Lung (tissue), 12 donors: ENCODE measurements around the gene SLC44A4. TPM values are rescaled to one million over a fixed set of nuclear protein-coding genes. Genes with fewer than 3 reads are reported as not detected.
"Not testable (repeated sequence)": the region's sequence is repeated elsewhere in the genome, so short reads cannot be mapped to it uniquely, and the experiment has no call there.

Experiments
- ATAC-seq: fragments of 200-7000 bp; cut with Tn5 transposase; one replicate; pipeline ENCODE4 v1.9.1; 2020; ENCODE audit warnings: moderate number of reproducible peaks; ENCODE audit not compliant: insufficient read depth, low FRiP score
- DNase-seq, 3 donors: peaks; one replicate each; pipeline ENCODE4 v3.0.0-alpha.2; 2013 to 2017
- H3K27ac ChIP-seq, 2 donors: one replicate each; pipeline ENCODE4 v1.5.1; 2013; ENCODE audit warnings: mild to moderate bottlenecking in 2 of 2, moderate library complexity in 2 of 2, control low read depth in 1 of 2, inconsistent platforms in 1 of 2, low read depth in 1 of 2, low read length in 1 of 2
- H3K27me3 ChIP-seq, 3 donors: one replicate each; pipeline ENCODE4 v1.5.1; 2013; ENCODE audit warnings: low read length in 2 of 3; ENCODE audit not compliant: control insufficient read depth in 3 of 3, insufficient read depth in 3 of 3
- H3K36me3 ChIP-seq, 4 donors: one replicate each; pipeline ENCODE4 v1.5.1; 2013; ENCODE audit warnings: low read length in 4 of 4, mild to moderate bottlenecking in 1 of 4, moderate library complexity in 1 of 4; ENCODE audit not compliant: control insufficient read depth in 4 of 4, insufficient read depth in 4 of 4
- H3K4me1 ChIP-seq, 5 donors: one replicate each; pipeline ENCODE4 v1.5.1; 2013; ENCODE audit warnings: low read length in 5 of 5, mild to moderate bottlenecking in 2 of 5, moderate library complexity in 1 of 5; ENCODE audit not compliant: control insufficient read depth in 5 of 5, insufficient read depth in 5 of 5
- H3K4me3 ChIP-seq: one replicate; pipeline ENCODE4 v1.5.1; 2013; ENCODE audit warnings: mild to moderate bottlenecking, control low read depth, moderate library complexity
- H3K9ac ChIP-seq, 2 donors: one replicate each; pipeline ENCODE4 v1.5.1; 2013; ENCODE audit warnings: low read length in 2 of 2, control low read depth in 1 of 2; ENCODE audit not compliant: insufficient read depth in 1 of 2
- H3K9me3 ChIP-seq, 4 donors: one replicate each; pipeline ENCODE4 v1.5.1; 2013; ENCODE audit warnings: low read length in 3 of 4, mild to moderate bottlenecking in 1 of 4, moderate library complexity in 1 of 4; ENCODE audit not compliant: control insufficient read depth in 4 of 4, insufficient read depth in 3 of 4
- CTCF ChIP-seq: IDR thresholded peaks from 2 replicates; pipeline ENCODE4 v1.5.1; 2012; ENCODE audit warnings: mild to moderate bottlenecking; ENCODE audit errors: control extremely low read depth, extremely low read depth
- WGBS, 2 donors: extraction: QIAGEN DNeasy Blood & Tissue Kit; methylation state at CpG; one replicate each; pipeline ENCODE4 v1.1.7; 2013; 5-methylcytosine and 5-hydroxymethylcytosine counted together
- polyA plus RNA-seq, 2 donors: library from polyadenylated mRNA; stranded (reverse); fragments of 200-250 nt; gene quantifications; one replicate each; pipeline ENCODE4 v1.2.1, GENCODE V29; 2013
- total RNA-seq, 2 donors: library from RNA; depleted of rRNA in 1 of 2; stranded (reverse); fragments of >200 nt in 1 of 2; gene quantifications; one replicate each; pipeline ENCODE4 v1.2.1, GENCODE V29; 2014 to 2021
- donor health status: control.
- donor health status: control.
- donor health status: Bipolar disorder and iron deficiency.
- donor health status: healthy.
- donor health status: DM: yes; HTN: yes; CAD: no.

SLC44A4 gene
- total and polyA plus RNA-seq, 4 donors = 22.2 to 121 (median 49.7) TPM

- peaks cover 16 to 39% (median 32%) of the 10 kb centered on the region in 4 donors for H3K36me3 ChIP-seq
- 87 to 96% methylated on average over 3 of the region's 3 CpGs for WGBS, 2 donors
Measured at GRCh38 chr6:31838968-31839367, 39.8 kb downstream of the SLC44A4 start.

GRCh38 chr6:31838114-31838553 lies 40.7 kb downstream of the SLC44A4 start:
- not testable (repeated sequence) for H3K9me3 ChIP-seq, H3K9ac ChIP-seq, H3K4me3 ChIP-seq, ATAC-seq, DNase-seq, H3K27me3 ChIP-seq, H3K27ac ChIP-seq
- 83 to 87% methylated on average over 9 of the region's 9 CpGs for WGBS, 2 donors
- H3K36me3 ChIP-seq = peaks cover 16 to 39% (median 32%) of the 10 kb centered on the region in 4 donors
- peaks cover 7 to 24% (median 11%) of the 10 kb centered on the region in 5 donors for H3K4me1 ChIP-seq

More at GRCh38 chr6:31838968-31839367, 39.8 kb downstream of the SLC44A4 start:
- Histone ChIP-seq H3K27ac (no peak overlapping the region), H3K4me1 (peaks cover 7 to 24% (median 11%) of the 10 kb centered on the region in 5 donors), H3K9me3 (no peaks in the 10 kb centered on the region), H3K9ac (no peak overlapping the region), H3K4me3 (no peak overlapping the region), H3K27me3 (no peaks in the 10 kb centered on the region)
- ATAC-seq (no peak), DNase-seq (no peak)
- TF ChIP-seq CTCF = no peak

GRCh38 chr6:31837369-31838113 lies 41.3 kb downstream of the SLC44A4 start:
- no peak for DNase-seq
- Histone ChIP-seq H3K4me1 (peaks cover 7 to 24% (median 11%) of the 10 kb centered on the region in 5 donors), H3K9ac (peak overlapping the region in 1 of 2 donors; percentile 30), H3K9me3 (no peaks in the 10 kb centered on the region), H3K27ac (no peak overlapping the region), H3K27me3 (no peaks in the 10 kb centered on the region), H3K4me3 (peak overlapping the region; percentile 24), H3K36me3 (peaks cover 16 to 39% (median 32%) of the 10 kb centered on the region in 4 donors)
- no peak for TF ChIP-seq CTCF
- whole genome bisulfite sequencing, 2 donors = 4 to 29% methylated on average over 1 of the region's 1 CpG
- no peak for ATAC-seq

GRCh38 chr6:31836474-31837368 lies 42.1 kb downstream of the SLC44A4 start:
- Histone ChIP-seq H3K4me1 (peaks cover 7 to 24% (median 11%) of the 10 kb centered on the region in 5 donors), H3K27ac (peak overlapping the region; percentile 62 to 65), H3K27me3 (no peaks in the 10 kb centered on the region), H3K9me3 (no peaks in the 10 kb centered on the region), H3K36me3 (peaks cover 16 to 39% (median 32%) of the 10 kb centered on the region in 4 donors), H3K4me3 (peak overlapping the region; percentile 24), H3K9ac (peak overlapping the region; percentile 8 to 87)
- WGBS, 2 donors = 25 to 27% methylated on average over 12 of the region's 12 CpGs
- no peak for TF ChIP-seq CTCF
- DNase-seq (no peak), ATAC-seq (no peak)
